AG08395 (cell line): ENCODE results near the gene BIN1.

ENCODE experiments used
- DNase-seq: peaks from one replicate; pipeline ENCODE4 v3.0.0; 2012; ENCODE audit warnings: mixed read lengths, low spot score

The BIN1 gene

GRCh38 chr2:127103243-127104165 is 3.5 kb downstream of the BIN1 start:
- DNase-seq: no peak

GRCh38 chr2:127102521-127103242 is 4.3 kb downstream of the BIN1 start:
- DNase-seq: no peak

GRCh38 chr2:127101756-127102477 is 5.0 kb downstream of the BIN1 start:
- no peak for DNase-seq

DNA sequence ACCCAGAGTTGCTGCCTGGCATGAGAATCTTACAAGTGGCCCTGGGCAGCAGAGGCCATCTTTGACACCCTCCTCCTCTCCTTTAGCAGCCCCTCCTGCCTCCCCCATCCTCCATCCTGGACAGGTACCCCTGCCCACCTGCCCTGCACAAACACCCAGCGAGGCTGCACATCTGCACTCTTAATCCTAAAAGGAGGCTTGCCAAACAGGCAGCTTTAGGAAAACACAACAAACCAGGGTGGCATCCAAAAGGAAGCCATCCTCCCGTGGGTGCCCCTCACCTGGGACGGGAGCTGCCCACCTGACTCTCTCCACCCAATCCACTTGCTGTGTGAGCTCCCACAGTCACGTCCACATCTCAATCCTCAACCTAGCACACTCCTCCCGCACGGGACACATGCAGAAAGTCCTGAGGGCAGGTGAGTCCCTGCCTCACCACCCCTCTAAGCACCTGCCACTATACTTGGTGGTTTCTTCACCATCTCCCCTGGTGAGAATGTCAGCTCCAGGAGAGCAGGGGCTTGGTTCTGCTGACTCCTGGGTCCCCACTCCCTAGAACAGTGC is 5.8 kb downstream of the BIN1 start:
- no peak for DNase-seq

GRCh38 chr2:127100251-127101047 is 6.5 kb downstream of the BIN1 start:
- DNase-seq: peak; percentile 26

DNA sequence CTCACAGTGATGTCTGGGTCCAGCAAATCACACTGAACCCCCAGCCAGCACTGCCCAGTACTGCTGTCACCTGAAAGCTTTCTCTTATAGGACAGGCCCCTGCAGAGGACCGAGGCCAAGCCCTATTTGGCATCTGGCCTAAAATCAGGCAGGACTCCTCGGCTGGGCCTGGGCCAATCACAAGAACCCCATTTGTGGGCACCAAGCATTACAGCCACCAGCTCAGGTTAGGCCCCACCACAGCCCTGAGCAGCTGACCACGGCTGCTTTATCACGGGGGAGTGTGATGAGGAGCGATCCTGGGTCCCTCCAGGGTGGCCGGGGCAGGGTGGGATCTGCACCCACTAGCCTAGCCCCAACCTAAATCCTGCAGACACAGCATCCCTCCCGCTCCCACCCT is 8.2 kb downstream of the BIN1 start:
- DNase-seq: no peak

- DNase-seq: no peak
These were observed 8.9 kb downstream of the BIN1 start for GRCh38 chr2:127097841-127098651.

DNA sequence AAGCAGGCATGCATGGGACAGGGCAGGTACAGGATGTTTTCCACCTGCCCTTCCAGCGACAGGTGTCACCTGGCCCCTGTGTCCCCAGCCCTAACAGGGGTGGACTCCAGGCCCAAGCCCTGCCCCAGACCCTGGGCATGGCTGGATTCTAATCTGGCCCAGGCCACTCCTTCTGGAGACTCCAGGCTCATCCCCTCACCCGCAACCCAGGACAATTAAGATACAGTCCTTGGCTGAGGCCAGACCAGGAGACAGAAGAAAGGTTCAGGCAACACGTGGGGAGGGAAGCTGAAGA is 9.5 kb downstream of the BIN1 start:
- no peak for DNase-seq

GRCh38 chr2:127096718-127097470 is 10.1 kb downstream of the BIN1 start:
- no peak for DNase-seq

DNA sequence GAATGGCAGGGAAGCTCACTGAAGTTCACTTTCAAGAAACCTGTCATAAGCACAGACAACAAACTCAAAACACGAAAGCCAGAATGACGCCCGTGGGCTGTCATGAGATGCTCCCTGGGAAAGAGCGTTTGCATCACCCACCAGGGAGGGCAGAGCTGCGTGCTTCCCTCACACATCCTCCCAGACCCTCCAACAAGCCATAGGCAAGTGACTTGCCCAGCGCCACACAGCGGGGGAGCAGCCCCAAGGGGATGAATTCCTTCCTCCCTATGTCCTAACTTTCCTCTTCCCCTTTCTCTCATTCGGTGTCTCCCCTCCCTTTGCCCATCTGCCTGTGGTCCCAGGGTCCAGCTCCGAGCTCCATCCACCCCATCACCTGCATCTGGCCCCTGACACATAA is 10.7 kb downstream of the BIN1 start:
- no peak for DNase-seq

DNA sequence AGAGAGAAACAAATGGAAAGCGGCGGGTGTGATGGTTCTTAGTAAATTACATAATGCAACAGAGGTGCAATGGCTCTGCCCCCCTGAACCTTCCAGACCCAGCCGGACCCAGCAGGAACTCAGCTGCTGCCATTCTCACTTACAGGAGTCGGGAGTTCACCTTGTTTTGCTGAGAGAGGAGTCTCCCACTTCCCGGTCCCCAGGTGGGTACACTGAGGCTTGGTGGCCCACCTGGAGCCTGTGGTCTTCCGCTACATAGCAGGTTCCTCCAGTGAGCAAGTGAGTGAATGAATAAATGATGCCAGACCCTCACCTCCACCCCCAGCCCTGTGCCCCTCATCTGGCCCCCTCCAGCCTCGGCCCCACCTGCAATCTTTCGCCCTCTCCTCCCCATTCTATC is 11.2 kb downstream of the BIN1 start:
- DNase-seq: no peak

GRCh38 chr2:127095367-127095641 is 11.7 kb downstream of the BIN1 start:
- no peak for DNase-seq

DNA sequence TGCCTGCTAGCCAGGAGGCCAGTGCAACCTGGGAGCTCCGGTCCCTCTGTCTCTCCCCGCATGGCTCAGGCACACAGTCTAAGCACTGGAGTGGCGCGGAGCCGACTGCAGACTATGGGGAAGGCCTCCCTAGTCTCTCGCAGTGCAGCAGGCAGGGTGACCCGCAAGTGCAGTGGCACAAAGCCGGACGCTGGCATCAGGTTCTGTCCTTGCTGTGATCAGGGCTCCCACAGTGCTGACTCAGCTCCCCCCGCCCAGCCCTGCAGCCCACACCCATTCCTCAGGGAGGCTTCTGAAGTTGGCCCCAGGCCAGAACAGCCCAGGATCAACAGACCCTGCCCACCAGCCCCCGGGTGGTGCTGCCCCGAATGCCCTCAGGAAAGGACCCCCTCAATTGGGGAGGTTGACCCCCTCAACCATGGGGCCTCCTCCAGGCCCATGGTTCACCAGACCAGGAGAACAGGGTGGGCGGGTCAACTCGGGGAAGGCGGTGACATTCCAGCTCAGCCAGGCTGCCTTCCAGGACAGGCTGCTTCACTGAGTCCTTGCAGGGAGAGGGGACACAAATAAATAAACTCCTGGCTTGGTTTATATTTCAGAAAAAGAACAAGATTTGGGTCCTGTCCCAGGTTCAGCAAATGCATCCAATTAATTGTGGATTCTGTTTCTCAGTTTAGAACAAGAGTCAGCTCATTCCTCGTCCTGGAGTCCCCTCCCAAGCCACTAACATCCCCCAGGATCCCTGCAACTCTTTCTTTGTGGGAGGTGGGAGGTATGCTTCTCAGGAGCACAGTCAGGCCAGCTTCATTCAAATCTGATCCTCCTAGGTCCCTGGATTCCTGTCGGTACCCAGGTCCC is 12.2 kb downstream of the BIN1 start:
- peak; percentile 73 for DNase-seq

GRCh38 chr2:127093648-127094210 is 13.2 kb downstream of the BIN1 start:
- no peak for DNase-seq

DNA sequence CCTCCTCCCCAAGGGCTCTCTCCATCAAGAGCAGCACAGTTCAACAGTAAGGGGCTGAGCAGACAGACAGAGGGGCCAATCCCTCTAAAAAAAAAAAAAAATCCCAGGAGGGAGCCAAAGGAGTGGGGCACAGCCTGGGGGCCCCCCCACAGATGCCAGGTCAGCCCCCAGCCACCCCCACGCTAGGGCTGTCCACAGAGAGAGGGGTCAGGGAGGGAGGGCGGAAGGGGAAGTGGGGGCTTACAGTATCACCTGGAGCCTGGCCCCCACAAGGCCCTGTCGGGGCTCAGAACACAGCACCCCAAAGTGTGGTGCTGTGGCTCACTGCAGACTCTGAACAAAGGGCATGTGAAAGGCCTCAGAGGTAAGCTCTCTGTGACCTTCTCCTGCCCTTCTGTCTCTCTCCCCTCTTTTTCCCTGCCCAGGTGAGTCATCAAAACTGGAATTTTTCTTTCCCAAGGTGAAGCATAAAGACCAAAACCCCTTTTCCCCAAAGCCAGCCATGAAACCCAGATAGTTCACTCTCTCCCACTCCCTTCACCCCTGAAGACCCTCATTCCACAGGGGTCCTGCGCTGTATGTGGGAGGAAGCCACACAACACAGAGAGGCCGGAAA is 13.9 kb downstream of the BIN1 start:
- no peak for DNase-seq

DNA sequence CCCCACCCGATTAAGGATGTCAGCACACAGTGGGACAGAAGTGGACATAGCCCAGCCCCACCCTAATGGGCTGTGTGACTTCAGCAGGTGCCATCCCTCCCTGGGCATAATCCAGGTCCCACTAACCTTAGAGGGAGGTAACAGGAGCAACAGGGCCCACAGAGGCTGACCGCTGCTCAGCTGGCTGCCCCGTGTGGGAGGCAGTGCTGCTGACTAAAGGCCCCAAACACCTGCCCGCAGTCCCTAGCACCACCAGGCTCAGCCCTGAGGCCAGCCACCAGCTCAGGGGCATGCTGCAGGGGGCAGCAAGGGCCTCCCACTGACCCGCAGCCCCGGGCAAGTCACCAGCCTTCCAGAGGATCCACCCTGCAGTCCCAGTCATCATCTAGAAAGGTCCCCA is 14.6 kb downstream of the BIN1 start:
- DNase-seq: no peak

GRCh38 chr2:127091886-127092285 is 15.1 kb downstream of the BIN1 start:
- no peak for DNase-seq

- no peak for DNase-seq
These were observed 15.8 kb downstream of the BIN1 start for GRCh38 chr2:127091148-127091547.
